ENCODE data around the gene STEAP2.

STEAP2 gene

GRCh38 chr7:90270431-90271178 is 59.1 kb downstream of the STEAP2 start:
- DNase-seq (ENCODE audit: low read depth in 2 of 2), result no peak

GRCh38 chr7:90271753-90272152 is 60.2 kb downstream of the STEAP2 start:
- no peak for DNase-seq (ENCODE audit: low read depth in 2 of 2)

GRCh38 chr7:90272242-90272641 is 60.7 kb downstream of the STEAP2 start:
- DNase-seq (ENCODE audit: low read depth in 2 of 2), result no peak

GRCh38 chr7:90274161-90274560 is 62.6 kb downstream of the STEAP2 start:
- DNase-seq (ENCODE audit: low read depth in 2 of 2), result no peak

- DNase-seq (ENCODE audit: low read depth in 2 of 2), result no peak
Observed at GRCh38 chr7:90276033-90276728, 64.6 kb downstream of the STEAP2 start.

All from stimulated activated CD8-positive, alpha-beta memory T cell treated with anti-CD3 and anti-CD28 coated beads, Interleukin-2, amount 100 ng/mL, for 1 hour (primary cell).